GM18517 (cell line): ENCODE results near the gene TIGD1.
"Not testable (repeated sequence)": the region's sequence is repeated elsewhere in the genome, so short reads cannot be mapped to it uniquely, and the experiment has no call there.

Experiments used
- ATAC-seq: cut with Tn5 transposase; IDR thresholded peaks from one replicate; pipeline ENCODE4 v1.9.1; 2021; ENCODE audit warnings: mild to moderate bottlenecking, moderate library complexity; ENCODE audit not compliant: unreplicated experiment

TIGD1 gene

DNA sequence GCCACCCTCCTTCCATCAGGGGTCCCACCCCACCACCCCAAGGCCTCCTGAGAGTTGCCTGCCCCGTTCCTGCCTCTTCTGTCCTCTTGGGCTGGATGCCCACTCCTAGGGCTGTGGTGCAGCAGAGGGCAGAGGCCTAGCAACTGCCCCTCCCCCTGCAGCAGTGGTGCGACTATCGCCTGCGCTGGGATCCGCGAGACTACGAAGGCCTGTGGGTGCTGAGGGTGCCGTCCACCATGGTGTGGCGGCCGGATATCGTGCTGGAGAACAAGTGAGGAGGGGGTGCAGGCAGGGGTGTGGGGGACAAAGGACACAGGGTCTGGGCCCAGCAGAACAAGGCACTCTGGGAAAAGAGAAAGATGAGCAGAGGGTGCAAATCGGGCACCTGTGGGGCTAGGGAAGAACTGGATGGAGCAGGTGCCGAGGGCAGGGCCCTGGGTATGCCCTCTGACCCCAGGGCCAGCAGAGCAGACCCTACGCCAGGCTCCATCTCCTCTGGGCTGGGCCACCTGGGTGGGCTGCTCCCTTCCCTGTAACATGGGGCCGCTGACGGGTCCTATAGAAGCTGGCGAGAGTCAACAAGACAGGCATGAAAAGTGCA lies 9.8 kb downstream of the TIGD1 start:
- no peak for ATAC-seq

DNA sequence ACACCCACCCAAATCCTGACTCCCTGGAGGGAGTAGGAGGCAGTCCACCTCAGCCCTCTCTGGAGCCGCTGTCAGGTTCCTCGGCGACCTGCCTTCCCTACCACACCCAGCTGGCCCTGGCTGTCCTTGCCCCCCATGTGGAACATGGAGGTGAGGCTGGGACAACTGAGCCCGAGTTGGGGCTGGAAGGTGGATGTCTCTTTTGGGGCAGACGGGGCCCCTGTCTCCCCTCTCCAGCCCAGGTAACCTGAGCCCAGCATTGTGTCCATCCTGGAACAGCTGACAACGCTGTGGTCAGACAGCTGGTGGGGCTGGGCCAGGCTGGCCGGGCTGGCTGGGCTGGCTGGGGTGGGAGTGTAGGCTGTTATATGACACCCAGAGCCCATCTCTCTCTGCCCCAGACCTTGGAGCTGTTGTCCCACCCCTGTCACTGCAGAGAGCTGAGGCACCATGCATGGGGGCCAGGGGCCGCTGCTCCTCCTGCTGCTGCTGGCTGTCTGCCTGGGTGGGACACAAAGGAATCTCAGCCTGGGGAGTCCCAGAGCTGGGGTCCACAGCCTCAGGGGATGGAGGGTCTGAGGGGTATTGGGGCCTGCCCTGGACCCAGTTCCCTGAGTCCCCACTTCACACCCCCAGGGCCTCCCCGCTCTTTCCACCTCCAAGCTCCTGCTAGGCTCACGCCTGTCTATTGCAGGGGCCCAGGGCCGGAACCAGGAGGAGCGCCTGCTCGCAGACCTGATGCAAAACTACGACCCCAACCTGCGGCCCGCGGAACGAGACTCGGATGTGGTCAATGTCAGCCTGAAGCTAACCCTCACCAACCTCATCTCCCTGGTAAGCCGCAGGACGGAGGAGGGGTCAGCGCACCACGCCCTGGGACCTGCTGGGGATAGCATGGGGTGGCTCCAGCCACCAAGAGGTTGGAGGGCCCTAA lies 10.8 kb downstream of the TIGD1 start, which contains the start of gene CHRNG:
Gene CHRNG (plus strand): TSS at position 395 of the 934 bp plus-strand sequence. CDS start 56 bp downstream, at position 451.
- no peak for ATAC-seq

DNA sequence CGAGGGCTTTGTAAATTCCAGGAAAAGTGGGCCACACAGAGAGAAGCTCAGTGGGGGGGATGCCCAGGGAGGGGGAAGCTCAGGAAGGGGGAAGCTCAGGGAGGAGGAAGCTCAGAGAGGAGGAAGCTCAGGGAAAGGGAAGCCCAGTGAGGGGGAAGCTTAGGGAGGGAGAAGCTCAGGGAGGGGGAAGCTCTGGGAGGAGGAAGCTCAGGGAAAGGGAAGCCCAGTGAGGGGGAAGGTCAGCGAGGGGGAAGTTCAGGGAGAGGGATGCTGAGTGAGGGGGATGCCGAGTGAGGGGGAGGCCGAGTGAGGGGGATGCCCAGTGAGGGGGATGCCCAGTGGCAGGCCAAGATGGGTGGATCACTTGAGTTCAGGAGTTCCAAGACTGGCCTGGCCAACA lies 11.7 kb downstream of the TIGD1 start:
- ATAC-seq, result no peak

DNA sequence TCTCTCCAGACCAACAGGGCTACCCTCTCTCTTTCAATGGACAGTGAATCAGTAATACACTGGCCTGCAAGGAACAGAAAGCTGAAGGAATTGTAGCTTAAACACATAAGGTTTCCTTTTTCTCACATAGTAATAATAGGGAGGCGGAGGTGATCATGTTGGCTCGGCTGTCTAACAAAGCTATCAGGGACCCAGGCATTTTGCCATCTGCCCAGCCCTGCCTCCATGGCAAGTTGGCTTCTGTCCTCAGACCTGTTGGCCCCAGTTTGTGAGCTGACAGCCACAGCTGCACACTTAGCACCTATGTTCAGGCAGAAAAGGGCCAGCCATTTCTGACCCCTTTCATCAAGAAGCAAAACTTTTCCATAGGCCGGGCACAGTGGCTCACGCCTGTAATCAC lies 12.9 kb downstream of the TIGD1 start:
- no peak for ATAC-seq

DNA sequence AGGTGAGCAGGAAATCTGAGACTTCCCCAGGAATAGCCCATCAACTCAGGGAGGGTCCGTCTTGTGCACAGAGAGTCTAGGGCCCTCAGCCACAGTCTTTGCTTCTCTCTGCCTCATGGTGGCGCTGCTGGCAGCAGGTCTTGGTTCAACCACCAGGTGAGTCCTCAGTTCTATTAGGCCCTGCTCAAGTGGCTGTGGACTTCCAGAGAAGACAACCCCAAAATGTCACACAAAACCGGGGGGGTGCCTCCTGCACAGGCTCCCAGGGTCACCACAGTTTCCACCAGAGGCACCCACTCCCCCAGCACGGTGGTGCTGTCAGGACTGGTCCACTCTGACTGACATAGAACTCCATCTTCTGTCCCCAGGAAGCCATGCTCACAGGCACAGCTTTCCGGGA lies 13.3 kb downstream of the TIGD1 start:
- ATAC-seq, result no peak

DNA sequence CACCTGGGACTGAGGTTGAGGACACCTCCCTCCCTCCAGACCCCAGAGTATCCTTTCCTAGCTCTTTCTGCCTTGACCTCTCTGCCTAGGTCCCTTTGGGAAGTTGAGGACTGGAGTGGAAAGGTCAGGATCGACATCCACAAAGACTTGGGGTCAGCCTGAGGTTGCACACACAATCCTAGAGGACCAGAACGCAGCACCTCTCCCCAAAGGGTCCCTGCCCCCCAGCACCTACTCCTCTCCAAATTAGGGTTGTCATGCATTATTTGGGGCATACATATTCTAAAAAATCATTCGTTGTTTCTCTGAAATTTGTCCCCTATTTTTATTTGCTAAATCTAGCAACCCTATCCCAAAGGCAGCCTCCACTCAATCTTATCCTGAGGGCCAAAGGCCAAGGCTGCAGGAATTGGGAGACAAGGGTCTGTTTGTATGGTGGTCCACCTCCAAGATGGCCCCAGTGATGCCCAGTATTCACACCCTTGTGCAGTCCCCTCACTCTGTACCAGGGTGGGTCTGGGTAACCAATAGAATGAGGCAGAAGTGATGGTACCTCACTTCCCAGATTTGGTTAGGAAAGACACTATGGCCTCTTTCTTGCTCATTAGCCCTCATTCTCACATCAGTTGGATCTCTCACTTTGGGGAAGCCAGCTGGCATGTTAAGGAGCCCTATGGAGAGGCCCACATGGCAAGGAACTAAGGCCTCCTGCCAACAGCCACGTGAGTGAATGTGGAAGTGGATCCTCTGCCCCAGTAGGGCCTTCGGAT lies 14.4 kb downstream of the TIGD1 start:
- ATAC-seq, result no peak

DNA sequence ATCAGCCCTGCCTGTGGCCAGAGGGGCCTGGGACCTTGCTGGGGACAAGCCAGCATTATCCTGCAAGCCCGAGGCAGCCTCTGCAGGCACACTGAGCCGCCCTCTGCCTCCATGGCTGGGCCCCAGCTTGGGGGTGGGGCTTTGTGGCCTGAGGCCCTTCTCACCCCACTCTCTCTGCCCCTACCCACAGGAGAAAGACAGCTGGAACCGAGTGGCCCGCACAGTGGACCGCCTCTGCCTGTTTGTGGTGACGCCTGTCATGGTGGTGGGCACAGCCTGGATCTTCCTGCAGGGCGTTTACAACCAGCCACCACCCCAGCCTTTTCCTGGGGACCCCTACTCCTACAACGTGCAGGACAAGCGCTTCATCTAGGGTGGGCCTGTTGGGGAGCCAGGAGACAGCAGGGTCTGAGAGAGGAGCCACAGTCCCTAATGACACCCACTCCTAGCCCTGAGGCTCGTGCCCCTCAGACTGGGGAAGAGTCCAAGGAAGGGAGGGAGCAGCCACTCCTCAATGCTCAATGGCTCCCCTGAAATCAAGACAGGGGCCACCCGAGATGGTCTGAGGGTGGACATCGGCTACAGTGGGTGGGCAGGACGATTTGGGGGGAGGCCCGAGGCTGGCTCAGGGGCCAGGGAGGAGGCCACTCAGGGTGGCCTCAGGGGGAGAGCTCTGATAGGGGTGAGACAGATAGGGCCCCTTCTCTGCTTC lies 15.3 kb downstream of the TIGD1 start:
- ATAC-seq, result no peak

DNA sequence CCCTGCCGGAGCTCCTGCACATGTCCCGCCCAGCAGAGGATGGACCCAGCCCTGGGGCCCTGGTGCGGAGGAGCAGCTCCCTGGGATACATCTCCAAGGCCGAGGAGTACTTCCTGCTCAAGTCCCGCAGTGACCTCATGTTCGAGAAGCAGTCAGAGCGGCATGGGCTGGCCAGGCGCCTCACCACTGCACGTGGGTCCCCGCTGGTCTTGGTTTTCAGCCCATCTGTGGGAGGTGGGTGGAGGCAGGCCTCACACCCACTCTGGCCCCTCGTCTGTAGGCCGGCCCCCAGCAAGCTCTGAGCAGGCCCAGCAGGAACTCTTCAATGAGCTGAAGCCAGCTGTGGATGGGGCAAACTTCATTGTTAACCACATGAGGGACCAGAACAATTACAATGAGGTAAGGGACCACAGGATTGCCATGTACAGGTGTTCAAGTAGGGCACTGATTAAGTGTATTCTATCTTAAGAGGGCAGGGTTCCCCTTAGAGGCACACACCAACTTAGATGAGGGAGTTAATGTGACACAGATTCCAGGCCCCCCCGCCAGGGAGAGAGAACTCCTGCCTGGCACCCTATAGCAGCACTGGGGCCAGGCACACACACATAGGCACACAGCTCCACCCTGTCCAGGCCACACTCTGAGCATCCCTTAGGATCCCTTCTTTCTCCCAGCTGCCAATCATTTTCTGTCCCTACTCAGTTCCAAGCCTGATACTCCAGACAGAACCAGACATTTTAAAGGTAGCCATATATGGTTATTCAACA lies 16.2 kb downstream of the TIGD1 start:
- ATAC-seq, result no peak

DNA sequence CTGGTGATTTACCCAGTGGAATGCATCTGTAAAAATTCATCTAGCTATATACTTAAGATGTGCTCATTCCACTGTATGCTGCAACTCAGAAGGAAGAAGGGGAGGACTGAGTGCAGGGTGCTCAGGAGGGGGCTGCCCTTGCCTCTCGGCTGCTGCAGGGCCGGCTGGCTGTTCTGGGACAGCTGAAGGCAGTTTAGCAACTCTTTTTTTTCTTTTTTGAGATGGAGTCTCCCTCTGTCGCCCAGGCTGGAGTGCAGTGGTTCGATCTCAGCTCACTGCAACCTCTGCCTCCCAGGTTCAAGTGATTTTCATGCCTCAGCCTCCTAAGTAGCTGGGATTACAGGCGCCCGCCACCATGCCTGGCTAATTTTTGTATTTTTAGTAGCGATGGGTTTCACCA lies 17.5 kb downstream of the TIGD1 start:
- ATAC-seq, result not testable (repeated sequence)

DNA sequence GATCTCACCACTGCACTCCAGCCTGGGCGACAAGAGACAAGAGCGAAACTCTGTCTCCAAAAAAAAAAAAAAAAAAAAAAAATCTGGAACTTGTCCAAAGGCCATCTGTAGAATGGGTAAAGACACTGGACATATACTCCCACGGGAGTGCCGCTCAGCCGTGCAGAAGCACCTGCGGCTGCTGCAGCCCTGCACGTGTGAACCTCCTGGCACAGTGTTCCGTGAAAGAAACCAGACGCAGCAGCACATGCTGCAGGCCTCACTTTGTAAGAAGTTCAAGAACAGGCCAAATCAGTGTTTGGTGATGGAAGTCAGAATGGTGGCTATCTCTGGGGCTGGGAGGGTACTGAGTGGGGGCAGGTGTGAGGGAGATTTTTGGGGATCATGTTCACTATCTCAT lies 17.9 kb downstream of the TIGD1 start:
- no peak for ATAC-seq

DNA sequence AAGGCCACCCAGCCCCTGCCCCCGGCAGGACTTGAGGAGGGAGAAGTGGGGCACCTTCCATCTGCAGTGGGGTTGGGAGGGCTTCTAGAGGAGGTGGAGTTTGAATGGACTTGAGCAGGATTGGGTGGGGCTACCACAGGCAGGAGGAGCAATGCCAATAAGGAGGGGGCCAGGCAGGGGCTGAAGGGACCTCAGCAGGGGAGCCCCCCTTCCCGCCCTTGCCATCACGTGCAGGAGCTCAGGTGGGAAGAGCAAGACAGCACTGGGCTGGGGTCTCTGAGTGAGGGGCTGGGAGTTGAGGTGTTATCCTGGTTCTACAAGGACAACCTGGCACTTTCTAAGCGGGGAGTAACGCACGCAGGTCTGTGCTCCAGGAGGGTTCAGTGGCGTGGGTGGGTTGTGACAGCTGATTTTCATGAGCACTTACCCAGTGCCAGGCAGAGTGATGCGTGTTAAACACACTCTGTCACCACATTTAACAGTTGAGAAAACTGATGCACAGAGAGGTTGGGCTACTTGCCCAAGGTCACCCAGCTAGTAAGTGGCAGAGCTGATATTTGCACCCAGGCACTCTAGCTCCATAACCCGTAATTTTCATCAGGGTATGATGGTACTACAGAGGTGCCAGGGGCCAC lies 19.6 kb downstream of the TIGD1 start:
- ATAC-seq, result no peak

DNA sequence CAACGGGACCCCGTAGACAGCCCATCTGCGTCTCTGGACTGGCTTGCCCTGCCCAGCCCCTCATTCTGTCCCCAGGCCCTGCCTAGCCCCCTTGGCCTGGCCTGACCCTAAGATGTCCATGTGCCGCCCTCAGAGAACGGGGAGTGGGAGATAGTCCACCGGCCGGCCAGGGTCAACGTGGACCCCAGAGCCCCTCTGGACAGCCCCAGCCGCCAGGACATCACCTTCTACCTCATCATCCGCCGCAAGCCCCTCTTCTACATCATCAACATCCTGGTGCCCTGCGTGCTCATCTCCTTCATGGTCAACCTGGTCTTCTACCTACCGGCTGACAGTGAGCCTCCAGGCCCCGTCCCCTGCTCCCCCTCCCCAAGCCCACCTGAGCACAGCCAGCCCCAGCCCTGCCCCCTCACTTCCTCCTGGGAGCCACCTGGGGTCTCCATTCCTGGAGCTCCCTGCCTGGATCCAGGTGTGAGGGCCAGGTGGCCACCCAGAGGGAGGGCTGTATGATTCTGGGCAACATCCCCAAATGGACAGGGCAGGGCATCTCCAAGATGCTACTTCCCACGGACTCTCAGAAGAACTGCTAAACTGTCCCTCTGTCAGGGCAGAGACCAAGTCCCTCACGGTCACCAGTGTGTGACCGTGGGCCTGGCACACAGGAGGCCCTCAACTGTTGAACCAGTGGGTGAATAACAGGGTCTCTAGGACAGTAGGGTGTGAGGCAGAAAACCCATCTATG lies 20.4 kb downstream of the TIGD1 start:
- no peak for ATAC-seq

DNA sequence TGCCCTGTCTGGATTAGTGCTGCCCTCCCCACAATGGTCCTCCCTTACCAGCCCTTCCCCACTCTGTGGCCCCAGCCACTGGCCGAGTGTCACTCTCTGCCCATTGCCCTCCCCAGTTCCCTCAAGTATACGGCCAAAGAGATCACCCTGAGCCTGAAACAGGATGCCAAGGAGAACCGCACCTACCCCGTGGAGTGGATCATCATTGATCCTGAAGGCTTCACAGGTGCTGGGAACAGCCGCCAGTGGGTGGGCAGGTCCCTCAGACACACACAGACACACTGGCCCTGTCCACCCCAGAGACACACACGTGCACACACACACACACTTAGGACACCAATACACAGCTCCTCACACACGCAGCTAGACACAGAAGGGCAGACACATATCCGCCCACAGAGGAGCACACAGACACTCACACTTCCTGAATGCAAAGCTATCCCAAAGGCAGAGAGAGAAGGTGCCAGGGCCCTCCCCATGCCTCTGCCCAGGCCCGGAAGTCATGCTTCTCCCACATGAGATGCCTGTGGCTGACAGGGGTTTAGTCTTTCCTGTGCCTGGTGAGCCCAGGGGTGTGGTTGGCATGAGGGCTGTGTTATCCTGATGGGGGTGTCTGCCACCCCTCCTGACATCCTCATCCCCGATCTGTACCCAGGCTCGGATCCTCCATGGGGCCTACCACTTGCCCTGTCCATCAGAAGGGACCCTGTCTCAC lies 21.5 kb downstream of the TIGD1 start:
- ATAC-seq, result no peak

DNA sequence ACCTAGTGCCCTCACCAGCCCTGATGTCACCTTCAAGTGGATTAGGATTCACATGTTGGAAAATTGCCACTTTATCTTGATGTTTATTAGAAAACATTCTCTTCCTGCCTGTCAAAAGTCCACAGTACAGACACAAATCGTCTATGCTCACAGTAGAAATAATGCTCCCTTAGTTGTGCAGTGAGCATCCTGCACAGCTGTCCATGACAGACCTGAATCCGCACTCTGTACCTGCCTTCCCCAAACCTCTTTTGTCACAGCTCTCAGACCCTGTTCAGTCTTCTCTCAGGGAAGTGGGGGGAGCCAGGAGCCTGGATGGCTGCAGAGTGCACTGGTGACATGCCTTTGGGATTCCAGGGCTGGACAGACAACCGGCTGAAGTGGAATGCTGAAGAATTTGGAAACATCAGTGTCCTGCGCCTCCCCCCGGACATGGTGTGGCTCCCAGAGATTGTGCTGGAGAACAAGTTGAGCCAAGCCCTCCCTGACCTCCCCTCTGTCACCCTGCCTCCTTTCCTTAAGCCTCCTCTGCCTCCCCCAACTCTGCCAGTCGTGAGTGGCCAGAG lies 22.4 kb downstream of the TIGD1 start:
- ATAC-seq, result no peak

DNA sequence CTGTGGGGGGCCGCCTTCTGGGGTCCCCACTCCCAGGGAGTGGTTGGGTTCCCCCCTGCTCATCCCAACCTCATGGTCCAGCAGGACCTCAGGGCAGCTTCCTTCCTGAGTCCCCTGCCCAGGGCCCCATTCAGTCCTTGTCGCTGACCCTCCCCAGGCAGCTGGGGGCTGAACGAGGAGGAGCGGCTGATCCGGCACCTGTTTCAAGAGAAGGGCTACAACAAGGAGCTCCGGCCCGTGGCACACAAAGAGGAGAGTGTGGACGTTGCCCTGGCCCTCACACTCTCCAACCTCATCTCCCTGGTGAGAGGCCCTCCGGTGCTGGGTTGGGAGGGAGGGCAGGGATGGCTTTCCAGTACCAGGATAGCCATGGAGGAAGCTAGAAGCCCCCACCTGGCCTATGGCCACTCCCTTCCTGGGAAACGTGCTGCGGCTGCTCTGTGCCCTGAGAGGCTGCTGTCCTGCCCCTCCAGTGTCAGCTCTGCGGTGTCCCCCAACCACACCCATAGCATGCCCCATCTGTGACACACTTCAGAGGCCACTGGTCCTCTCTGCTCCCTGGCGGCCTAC lies 23.9 kb downstream of the TIGD1 start:
- ATAC-seq, result no peak

DNA sequence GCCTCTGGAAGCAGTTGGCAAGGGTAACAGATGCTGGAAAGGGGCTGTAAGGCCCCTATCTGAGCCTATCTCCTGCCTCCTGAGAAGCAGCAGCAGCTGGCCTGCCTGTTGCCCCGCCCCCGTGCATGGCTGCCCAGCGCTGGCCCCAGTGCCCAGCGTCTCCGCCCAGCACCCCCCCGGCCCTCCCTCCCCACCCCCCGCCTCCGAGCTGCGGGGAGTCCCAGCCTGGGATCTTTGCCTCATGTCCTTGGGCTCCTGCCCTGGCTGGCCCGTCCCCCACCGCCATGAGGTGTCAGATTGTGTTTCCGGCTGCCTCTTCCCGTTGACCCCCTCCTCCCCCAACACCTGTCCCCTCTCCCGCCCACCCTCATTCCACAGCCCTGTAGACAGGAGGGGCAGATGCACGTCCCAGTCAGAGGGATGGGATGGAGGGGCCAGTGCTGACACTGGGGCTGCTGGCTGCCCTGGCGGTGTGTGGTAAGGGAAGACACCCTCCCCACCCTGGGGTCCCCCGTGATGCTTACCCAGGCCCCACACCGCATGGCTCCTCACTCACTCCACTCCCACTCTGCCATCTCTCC lies 24.5 kb downstream of the TIGD1 start, which contains the start of gene CHRND:
Gene CHRND (plus strand): TSS at position 370 of the 581 bp plus-strand sequence. CDS start 56 bp downstream, at position 426.
- ATAC-seq, result no peak

DNA sequence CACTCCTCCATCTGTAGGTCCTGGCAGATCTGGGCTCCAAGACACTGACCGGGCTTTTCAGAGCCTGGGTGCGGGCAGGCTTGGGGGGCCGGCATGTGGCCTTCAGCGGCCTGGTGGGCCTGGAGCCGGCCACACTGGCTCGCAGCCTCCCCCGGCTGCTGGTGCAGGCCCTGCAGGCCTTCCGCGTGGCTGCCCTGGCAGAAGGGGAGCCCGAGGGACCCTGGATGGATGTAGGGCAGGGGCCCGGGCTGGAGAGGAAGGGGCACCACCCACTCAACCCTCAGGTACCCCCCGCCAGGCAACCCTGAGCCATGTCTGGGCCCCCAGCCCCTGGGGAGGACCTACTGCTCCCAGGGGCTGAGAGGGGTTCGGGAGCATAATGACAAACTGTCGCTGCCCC lies 25.2 kb downstream of the TIGD1 start:
- no peak for ATAC-seq
